GM12874 (cell line): ENCODE data around the gene HOXA9.

Experiments used
- CTCF ChIP-seq: IDR thresholded peaks from 2 replicates; pipeline ENCODE4 v1.5.1; 2011; ENCODE audit warnings: low read depth, mild to moderate bottlenecking, control low read depth, low read length, moderate library complexity; ENCODE audit not compliant: insufficient read depth

The HOXA9 gene

GRCh38 chr7:27128776-27129728 is 36.3 kb downstream of the HOXA9 start:
- no peak for TF ChIP-seq CTCF

- no peak for TF ChIP-seq CTCF
These were observed 37.3 kb downstream of the HOXA9 start for GRCh38 chr7:27128034-27128433.

- no peak for TF ChIP-seq CTCF
These were observed 38.6 kb downstream of the HOXA9 start for GRCh38 chr7:27126596-27127327.

- no peak for TF ChIP-seq CTCF
These were observed 39.3 kb downstream of the HOXA9 start for GRCh38 chr7:27125986-27126394.

- TF ChIP-seq CTCF = no peak
These were observed 40.2 kb downstream of the HOXA9 start for GRCh38 chr7:27124902-27125689.

GRCh38 chr7:27124096-27124901 is 41.0 kb downstream of the HOXA9 start:
- no peak for TF ChIP-seq CTCF
